GM12874 (cell line): ENCODE results near the gene ACKR3.

Source experiments
- TF ChIP-seq, protein P1 (sequence below): IDR thresholded peaks from 2 replicates; pipeline ENCODE4 v1.5.1; 2011; ENCODE audit warnings: low read depth, mild to moderate bottlenecking, control low read depth, low read length, moderate library complexity; ENCODE audit not compliant: insufficient read depth

The ACKR3 gene

DNA sequence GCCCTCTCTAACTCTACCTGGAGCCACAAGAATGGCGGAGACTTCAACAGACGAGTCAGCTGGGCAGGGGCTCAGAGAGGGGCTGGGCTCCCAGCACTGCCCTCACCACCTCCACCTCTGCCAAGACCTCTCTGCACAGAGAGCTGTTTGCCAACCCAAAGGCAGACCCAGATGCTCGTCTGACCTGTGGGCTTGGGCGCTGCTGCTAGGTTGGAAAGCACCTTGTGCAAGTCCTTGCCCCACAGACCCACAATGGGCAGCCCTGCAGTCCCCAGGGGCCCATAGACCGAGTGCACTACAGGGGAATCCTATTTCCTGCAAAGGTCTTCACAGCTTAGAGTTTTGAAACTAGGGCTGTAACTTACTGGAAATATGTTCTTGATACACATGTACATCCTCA lies 13.3 kb downstream of the ACKR3 start:
- TF ChIP-seq, protein P1, sequence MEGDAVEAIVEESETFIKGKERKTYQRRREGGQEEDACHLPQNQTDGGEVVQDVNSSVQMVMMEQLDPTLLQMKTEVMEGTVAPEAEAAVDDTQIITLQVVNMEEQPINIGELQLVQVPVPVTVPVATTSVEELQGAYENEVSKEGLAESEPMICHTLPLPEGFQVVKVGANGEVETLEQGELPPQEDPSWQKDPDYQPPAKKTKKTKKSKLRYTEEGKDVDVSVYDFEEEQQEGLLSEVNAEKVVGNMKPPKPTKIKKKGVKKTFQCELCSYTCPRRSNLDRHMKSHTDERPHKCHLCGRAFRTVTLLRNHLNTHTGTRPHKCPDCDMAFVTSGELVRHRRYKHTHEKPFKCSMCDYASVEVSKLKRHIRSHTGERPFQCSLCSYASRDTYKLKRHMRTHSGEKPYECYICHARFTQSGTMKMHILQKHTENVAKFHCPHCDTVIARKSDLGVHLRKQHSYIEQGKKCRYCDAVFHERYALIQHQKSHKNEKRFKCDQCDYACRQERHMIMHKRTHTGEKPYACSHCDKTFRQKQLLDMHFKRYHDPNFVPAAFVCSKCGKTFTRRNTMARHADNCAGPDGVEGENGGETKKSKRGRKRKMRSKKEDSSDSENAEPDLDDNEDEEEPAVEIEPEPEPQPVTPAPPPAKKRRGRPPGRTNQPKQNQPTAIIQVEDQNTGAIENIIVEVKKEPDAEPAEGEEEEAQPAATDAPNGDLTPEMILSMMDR: no peak

DNA sequence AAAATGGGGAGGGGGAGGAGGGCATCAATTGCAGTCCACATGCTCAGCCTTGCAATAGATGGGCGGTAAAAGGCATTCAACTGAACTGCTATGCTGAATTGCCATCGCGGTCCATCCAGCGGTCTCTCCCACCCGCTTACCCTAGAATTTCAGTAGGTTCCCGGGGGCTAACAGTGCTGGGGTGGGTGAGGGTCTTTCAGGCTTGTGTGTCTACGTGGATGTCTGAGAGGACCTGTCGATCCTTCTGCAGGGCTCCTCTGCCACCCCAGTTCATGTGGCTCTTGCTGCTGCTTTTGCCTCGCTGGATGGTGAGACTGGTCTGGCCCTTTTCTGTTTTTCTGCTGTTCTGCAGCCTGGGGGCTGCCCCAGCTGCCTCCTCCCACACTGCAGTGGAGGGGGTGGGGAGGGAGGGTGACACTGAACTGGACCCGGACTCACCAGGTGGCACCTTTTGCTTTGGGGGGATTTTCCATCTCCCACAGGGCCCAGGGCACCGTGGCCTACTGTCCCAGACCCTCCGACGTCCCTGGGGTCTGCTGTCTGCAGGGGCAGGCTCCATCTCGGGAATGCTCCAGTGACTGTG lies 14.1 kb downstream of the ACKR3 start:
- TF ChIP-seq, protein P1: no peak

DNA sequence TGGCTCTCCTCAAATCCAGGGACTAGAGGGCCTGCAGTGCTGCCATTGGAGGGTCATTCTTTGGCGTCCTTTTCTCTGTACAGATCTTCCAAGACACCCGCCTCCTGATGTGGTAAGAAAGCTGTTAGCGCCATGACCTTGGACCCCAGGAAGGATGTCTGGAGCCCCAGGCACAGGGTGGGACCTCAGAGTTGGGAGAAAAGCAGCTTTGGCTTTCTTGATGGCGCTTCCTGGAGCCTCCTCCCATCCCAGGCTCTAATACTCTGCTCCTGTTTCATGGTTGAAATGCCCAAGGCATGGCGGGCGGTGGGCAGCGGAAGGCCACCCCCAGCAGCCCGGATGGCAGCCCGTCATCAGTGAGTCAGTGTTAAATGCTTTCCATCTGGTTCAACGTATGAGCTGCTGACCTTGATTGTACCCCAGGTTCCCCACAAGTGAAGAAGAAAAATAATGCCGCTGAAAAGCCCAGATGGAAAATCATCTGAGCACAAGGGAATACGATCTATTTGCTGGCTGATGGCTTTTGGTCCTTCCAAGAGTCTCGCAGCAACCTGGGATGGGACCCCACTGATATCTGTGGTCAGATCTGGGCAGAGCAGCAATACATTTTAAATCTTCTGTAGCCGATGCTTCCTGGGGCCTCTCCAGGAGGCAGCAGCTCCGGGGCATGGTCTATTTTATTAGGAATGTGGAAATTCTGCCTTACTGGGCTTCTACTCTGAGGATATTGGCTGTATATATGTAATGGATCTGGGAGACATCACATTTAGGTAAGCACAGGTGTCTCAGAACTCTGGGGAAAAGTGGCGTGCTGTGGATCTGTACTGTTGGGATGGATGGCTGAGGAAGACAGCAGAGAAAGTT lies 15.1 kb downstream of the ACKR3 start:
- TF ChIP-seq, protein P1: no peak

DNA sequence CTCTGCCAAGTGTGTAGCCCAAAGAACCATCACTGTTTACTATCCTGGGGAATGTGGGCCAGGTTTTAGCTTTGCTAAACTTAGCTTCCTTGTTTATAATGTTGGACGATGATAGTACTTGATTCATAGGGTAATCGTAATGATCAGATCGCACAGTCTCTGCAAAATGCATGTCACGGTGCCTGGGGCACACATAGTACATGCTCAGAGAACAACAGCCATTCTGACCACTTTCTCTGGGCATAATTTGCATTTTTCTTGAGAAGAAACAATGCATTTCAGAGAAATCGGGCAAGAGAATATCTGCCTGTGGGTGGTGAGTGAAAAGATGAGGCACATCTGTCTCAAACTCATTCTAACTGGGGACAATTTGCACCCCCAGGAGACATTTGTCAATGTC lies 16.3 kb downstream of the ACKR3 start:
- TF ChIP-seq, protein P1: no peak

DNA sequence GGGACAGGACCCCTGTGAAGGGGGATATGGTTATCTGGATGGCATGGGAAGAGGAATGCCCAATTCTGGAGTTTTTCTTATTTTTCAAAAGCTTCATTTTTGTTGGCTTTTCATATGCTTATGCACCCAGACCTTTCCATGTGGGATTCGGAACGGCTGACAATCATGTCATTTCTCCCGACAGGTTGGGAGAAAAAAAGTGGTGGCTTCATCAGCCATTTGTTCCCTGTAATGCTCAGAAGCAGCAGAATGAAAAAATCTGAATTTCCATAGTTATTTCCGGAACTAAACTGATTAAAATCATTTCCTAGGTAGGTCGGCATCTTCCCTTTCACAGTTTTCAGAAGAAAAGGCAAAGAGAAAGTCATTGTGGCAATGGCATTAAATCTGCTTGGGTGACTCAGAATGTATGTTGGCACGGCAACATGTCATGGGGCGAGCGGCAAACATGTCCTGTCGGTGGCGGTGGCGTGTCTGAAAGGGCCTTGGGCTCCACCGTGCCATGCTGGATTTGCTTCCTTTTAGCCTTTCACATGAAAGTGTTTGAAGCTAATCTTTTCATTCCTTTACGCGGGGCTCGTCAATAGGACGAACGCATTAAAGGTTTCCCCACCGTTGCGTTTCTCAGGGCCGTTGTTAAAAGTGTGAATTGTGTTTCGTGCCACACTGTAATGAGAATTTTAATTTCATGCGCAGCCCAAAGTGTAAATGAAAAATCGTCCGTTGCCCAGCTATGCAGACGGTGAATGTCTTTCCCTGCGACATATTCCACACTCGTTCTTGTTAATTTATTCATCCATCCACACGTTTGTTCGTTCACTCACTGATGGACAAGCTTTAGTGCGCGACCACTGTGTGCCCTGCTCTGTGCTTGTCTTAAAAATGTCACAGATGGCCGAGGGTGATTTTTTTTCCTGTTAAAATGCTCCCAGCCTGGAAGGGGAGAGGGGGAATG lies 18.5 kb downstream of the ACKR3 start:
- TF ChIP-seq, protein P1: no peak

DNA sequence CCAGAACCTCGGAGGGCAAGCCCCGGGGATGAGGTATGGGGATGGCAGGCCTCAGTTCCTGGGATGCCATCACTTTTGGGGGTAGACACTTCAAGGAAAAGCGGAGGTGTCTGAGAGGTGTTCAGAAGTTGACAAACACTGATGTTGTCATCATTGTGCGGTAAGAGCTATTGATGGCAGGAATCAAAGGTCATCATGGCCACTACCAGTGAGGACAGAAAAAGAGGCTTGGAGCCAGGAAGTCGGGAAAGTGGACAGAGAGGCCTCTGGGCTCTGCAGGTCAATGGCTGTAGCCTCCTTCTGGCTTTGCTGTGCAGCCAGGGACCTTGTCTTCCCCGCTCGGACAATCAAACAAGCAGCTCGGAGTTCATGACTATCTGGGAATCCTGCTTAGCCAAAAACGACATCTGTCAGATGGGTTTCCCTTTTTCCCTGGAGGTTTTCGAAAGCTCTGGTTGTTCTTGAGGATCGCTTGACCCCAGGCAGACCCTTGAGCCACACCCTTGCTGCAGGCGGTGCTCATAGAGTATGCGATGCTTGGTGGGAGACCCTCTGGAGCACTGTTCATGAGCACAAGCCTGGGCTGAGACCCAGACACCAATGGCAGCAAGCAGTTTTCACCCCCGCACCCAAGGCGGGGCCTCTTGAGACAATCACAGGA lies 19.4 kb downstream of the ACKR3 start:
- TF ChIP-seq, protein P1: no peak

DNA sequence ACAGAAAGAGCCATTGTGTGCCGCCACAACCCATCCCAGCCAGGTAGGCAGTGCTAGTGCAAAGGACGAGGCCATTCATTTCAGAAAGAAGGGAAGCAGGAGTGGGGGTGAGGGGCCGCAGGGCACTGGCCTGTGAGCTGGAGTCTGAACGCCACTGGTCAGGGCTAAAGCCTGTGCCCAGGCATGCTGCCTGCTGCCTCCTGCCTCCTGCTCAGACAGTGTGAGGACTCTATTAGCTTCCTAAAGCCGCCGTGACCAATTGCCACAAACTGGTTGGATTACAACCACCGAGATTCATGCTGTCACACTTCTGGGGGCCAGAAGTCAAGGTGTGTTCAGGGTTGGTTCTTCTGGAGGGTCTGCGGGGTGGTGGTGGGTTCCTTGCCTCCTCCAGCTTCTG lies 21.2 kb downstream of the ACKR3 start:
- TF ChIP-seq, protein P1: no peak
